SK-N-SH (cell line): ENCODE results near the gene YWHAH. TPM values are rescaled to one million over a fixed set of nuclear protein-coding genes. Genes with fewer than 3 reads are reported as not detected.

Source experiments
- CTCF ChIA-PET: fragments of 300-600, 350-600 bp; formaldehyde crosslinking; extraction: SDS; loops from one replicate; lab custom pipeline; 2021; lab: Yijun Ruan, JAX
- POLR2A ChIA-PET: fragments of 350-600 bp; sonication (Branson Sonifier 250); formaldehyde crosslinking; extraction: SDS; loops from one replicate; lab custom pipeline; 2020; ENCODE audit warnings: antibody characterized with exemption, inconsistent platforms; lab: Yijun Ruan, JAX
- DNase-seq: peaks from one replicate; pipeline ENCODE4 v3.0.0; 2012
- H2AFZ ChIP-seq: fragments of 200-600 bp; sonication (generic); 2 replicates; pipeline ENCODE4 v1.8.1; 2016; ENCODE audit warnings: antibody characterized with exemption, mild to moderate bottlenecking, low read depth
- H3F3A ChIP-seq: fragments of 200-600 bp; sonication (generic); replicated peaks from 2 replicates; pipeline ENCODE3; 2016; ENCODE audit warnings: antibody characterized with exemption, mild to moderate bottlenecking; ENCODE audit not compliant: insufficient read depth
- H3K27ac ChIP-seq, 2 experiments: fragments of 200-500 bp in 1 of 2; fragments of 200-600 bp in 1 of 2; sonication (Bioruptor generic) in 1 of 2; sonication (generic), shearing (Covaris generic) in 1 of 2; 2 replicates each; pipeline versions ENCODE4 v1.5.1 to v1.6.1; 2014 to 2016; ENCODE audit warnings: low read depth in 2 of 2, inconsistent platforms in 1 of 2, low read length in 1 of 2, mild to moderate bottlenecking in 1 of 2, mixed read lengths in 1 of 2
- H3K27me3 ChIP-seq: fragments of 200-600 bp; sonication (generic), shearing (Covaris generic); 2 replicates; pipeline ENCODE4 v1.6.1; 2016; ENCODE audit warnings: mixed run types; ENCODE audit not compliant: insufficient read depth
- H3K36me3 ChIP-seq, 2 experiments: fragments of 200-500 bp in 1 of 2; fragments of 200-600 bp in 1 of 2; sonication (Bioruptor generic) in 1 of 2; sonication (generic) in 1 of 2; replicated peaks in 1 of 2; 2 replicates each; pipeline versions ENCODE3 to v1.5.1; 2014 to 2016; ENCODE audit warnings: low read length in 1 of 2, mild to moderate bottlenecking in 1 of 2; ENCODE audit not compliant: insufficient read depth in 2 of 2, control insufficient read depth in 1 of 2
- H3K4me1 ChIP-seq, 2 experiments: fragments of 200-500 bp in 1 of 2; fragments of 200-600 bp in 1 of 2; sonication (Bioruptor generic) in 1 of 2; sonication (generic), shearing (Covaris generic) in 1 of 2; 2 replicates each; pipeline versions ENCODE4 v1.5.1 to v1.6.1; 2014 to 2016; ENCODE audit warnings: low read depth in 1 of 2, low read length in 1 of 2, mixed run types in 1 of 2; ENCODE audit not compliant: insufficient read depth in 2 of 2, control insufficient read depth in 1 of 2
- H3K4me2 ChIP-seq: fragments of 200-600 bp; sonication (generic), shearing (Covaris generic); 2 replicates; pipeline ENCODE4 v1.6.1; 2017; ENCODE audit warnings: mixed run types
- H3K4me3 ChIP-seq, 2 experiments: fragments of 200-500 bp in 1 of 2; fragments of 200-600 bp in 1 of 2; sonication (Bioruptor generic) in 1 of 2; sonication (generic), shearing (Covaris generic) in 1 of 2; 2 replicates each; pipeline versions ENCODE4 v1.5.1 to v1.8.1; 2014 to 2016; ENCODE audit warnings: low read depth in 2 of 2, inconsistent platforms in 1 of 2, low read length in 1 of 2, mild to moderate bottlenecking in 1 of 2, mixed read lengths in 1 of 2, moderate library complexity in 1 of 2
- H3K79me2 ChIP-seq: fragments of 200-600 bp; sonication (generic); 2 replicates; pipeline ENCODE4 v1.8.1; 2017; ENCODE audit warnings: mild to moderate bottlenecking; ENCODE audit not compliant: insufficient read depth
- H3K9ac ChIP-seq: fragments of 200-600 bp; sonication (generic); 2 replicates; pipeline ENCODE4 v1.6.1; 2017; ENCODE audit warnings: mixed run types
- H3K9me2 ChIP-seq: fragments of 200-600 bp; sonication (generic); 2 replicates; pipeline ENCODE4 v1.6.1; 2017; ENCODE audit warnings: mixed run types
- H3K9me3 ChIP-seq: fragments of 200-600 bp; sonication (generic); 2 replicates; pipeline ENCODE4 v1.6.1; 2017; ENCODE audit warnings: mixed run types, mild to moderate bottlenecking, moderate library complexity
- H4K20me1 ChIP-seq: fragments of 200-600 bp; sonication (generic); 2 replicates; pipeline ENCODE4 v1.6.1; 2017; ENCODE audit warnings: mild to moderate bottlenecking, mixed run types; ENCODE audit not compliant: insufficient read depth
- ELF1 ChIP-seq: IDR thresholded peaks from 2 replicates; pipeline ENCODE4 v1.4.0; 2012
- EP300 ChIP-seq, 2 experiments: IDR thresholded peaks; 2 replicates each; pipeline versions ENCODE4 v1.4.0 to v1.6.1; 2012; ENCODE audit warnings: borderline replicate concordance in 1 of 2, low read depth in 1 of 2, low read length in 1 of 2
- EZH2phosphoT487 ChIP-seq: fragments of 200-600 bp; sonication (generic); IDR thresholded peaks from 2 replicates; pipeline ENCODE4 v1.6.1; 2017; ENCODE audit warnings: low read depth, mixed run types, mild to moderate bottlenecking, antibody characterized with exemption, moderate library complexity, borderline replicate concordance
- FOSL2 ChIP-seq: IDR thresholded peaks from 2 replicates; pipeline ENCODE4 v1.4.0; 2012; ENCODE audit warnings: low read depth, mild to moderate bottlenecking, moderate library complexity, borderline replicate concordance
- GABPA ChIP-seq: IDR thresholded peaks from 2 replicates; pipeline ENCODE4 v1.4.0; 2012; ENCODE audit warnings: low read depth, mild to moderate bottlenecking
- JUND ChIP-seq: IDR thresholded peaks from 2 replicates; pipeline ENCODE4 v1.4.0; 2012
- MAX ChIP-seq: IDR thresholded peaks from 2 replicates; pipeline ENCODE4 v1.4.0; 2012; ENCODE audit warnings: low read depth
- MXI1 ChIP-seq: IDR thresholded peaks from 2 replicates; pipeline ENCODE4 v1.6.1; 2012; ENCODE audit warnings: mild to moderate bottlenecking, low read depth, low read length, improper control_type of control experiment
- NFIC ChIP-seq: IDR thresholded peaks from 2 replicates; pipeline ENCODE4 v1.4.0; 2012; ENCODE audit warnings: borderline replicate concordance
- NRF1 ChIP-seq: IDR thresholded peaks from 2 replicates; pipeline ENCODE4 v1.6.1; 2012; ENCODE audit warnings: low read depth, mild to moderate bottlenecking, low read length
- POLR2AphosphoS5 ChIP-seq: IDR thresholded peaks from 2 replicates; pipeline ENCODE4 v1.6.1; 2012; ENCODE audit warnings: low read depth, low read length
- RAD21 ChIP-seq: IDR thresholded peaks from 2 replicates; pipeline ENCODE4 v1.6.1; 2012; ENCODE audit warnings: mild to moderate bottlenecking, low read length
- SIN3A ChIP-seq: IDR thresholded peaks from 2 replicates; pipeline ENCODE4 v1.6.1; 2012; ENCODE audit warnings: low read depth, mild to moderate bottlenecking, low read length, moderate library complexity, borderline replicate concordance
- SMC3 ChIP-seq: IDR thresholded peaks from 2 replicates; pipeline ENCODE4 v1.6.1; 2012; ENCODE audit warnings: low read depth, low read length, improper control_type of control experiment
- TAF1 ChIP-seq: IDR thresholded peaks from 2 replicates; pipeline ENCODE4 v1.6.1; 2012; ENCODE audit warnings: low read depth, mild to moderate bottlenecking, low read length, moderate library complexity, borderline replicate concordance
- USF2 ChIP-seq: fragments of 150-350 bp; IDR thresholded peaks from 2 replicates; pipeline ENCODE4 v1.6.1; 2017; ENCODE audit warnings: antibody characterized with exemption, low read length, low read depth, borderline replicate concordance
- ZBTB33 ChIP-seq: IDR thresholded peaks from 2 replicates; pipeline ENCODE4 v1.4.0; 2012; ENCODE audit warnings: low read depth, borderline replicate concordance
- WGBS: methylation state at CpG from one replicate; pipeline ENCODE4 v1.1.6; 2017; ENCODE audit warnings: low lambda C conversion rate; 5-methylcytosine and 5-hydroxymethylcytosine counted together
- polyA plus RNA-seq, 3 experiments: library from polyadenylated mRNA; depleted of rRNA; stranded (reverse); fragments of >200 nt; gene quantifications; 2 replicates each; pipeline ENCODE4 v1.2.3, GENCODE V29; 2012
- TF ChIP-seq, protein P1 (sequence below): IDR thresholded peaks from 2 replicates; pipeline ENCODE4; 2012

The YWHAH gene
- polyA plus RNA-seq, 1 of the 3 experiments (the other 2 are of a cell fraction): 102 TPM

- Histone ChIP-seq H3K9me2 (no peaks in the 10 kb centered on the region), H3K4me2 (peak overlapping the region; percentile 9), H3K4me1 (peaks cover 13 to 33% of the 10 kb centered on the region in 2 experiments), H3K27ac (peak overlapping the region; percentile 43 to 77; a peak in 3 of 4 replicates), H3F3A (peaks cover 33% of the 10 kb centered on the region), H2AFZ (no peak overlapping the region), H3K79me2 (peaks cover 99% of the 10 kb centered on the region), H3K9ac (peak overlapping the region; percentile 0), H3K36me3 (peaks cover 50 to 66% of the 10 kb centered on the region in 2 experiments), H3K4me3 (no peak overlapping the region), H4K20me1 (peaks cover 97% of the 10 kb centered on the region), H3K27me3 (no peaks in the 10 kb centered on the region), H3K9me3 (no peaks in the 10 kb centered on the region)
- CTCF ChIA-PET: interaction anchor here (0.9 to 2.0 kb wide), 4 partner anchors 18 to 290 kb away, joined by 3 to 11 read pairs (median 3); partner anchors contain the start of gene PISD
- POLR2A ChIA-PET: no interaction called here
- TF ChIP-seq ELF1 (no peak), NRF1 (no peak), MXI1 (no peak), MAX (no peak), RAD21 (peak; percentile 54), SMC3 (peak; percentile 19; the same call in 1 of the 2 replicates)
- peak; percentile 36 for DNase-seq
- WGBS: 31% methylated on average over 2 of the region's 2 CpGs
These were observed 7.7 kb downstream of the YWHAH start for GRCh38 chr22:31952094-31952401.

DNA sequence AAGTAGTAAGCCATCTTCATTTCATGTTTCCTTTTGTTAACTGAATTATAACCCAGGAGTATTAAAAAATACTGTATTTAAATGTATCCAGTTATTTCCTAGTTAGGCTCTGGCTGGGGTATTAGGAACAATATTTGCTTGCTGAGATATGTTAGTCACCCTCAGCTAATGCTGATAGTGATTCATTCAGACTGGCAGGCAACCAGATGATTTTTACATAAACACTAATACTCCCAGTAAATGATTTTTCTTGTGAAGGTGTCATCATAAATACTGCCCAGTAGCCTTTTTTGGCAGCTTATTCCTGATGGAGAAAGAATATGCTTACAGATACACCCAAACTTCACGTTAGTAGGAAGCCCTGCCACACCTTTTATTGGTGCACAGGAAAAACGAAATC, 8.1 kb downstream of the YWHAH start:
- Histone ChIP-seq H3K9me3 (no peaks in the 10 kb centered on the region), H3F3A (peaks cover 29% of the 10 kb centered on the region)
- WGBS: 56% methylated on average over 2 of the region's 2 CpGs
- TF ChIP-seq FOSL2 (peak; percentile 85), GABPA (no peak), SIN3A (no peak), EZH2phosphoT487 (no peak), ZBTB33 (no peak), USF2 (no peak), TAF1 (no peak), EP300 (IDR thresholded peaks at IDR 0.05; ENCODE audit: borderline replicate concordance in 1 of 2, low read depth in 1 of 2, low read length in 1 of 2) (peak in 1 of 2 experiments; percentile 29; a peak in 1 of 4 replicates), JUND (peak; percentile 68), POLR2AphosphoS5 (peak; percentile 13; the same call in 1 of the 2 replicates), NFIC (peak; percentile 47)
- TF ChIP-seq, protein P1, sequence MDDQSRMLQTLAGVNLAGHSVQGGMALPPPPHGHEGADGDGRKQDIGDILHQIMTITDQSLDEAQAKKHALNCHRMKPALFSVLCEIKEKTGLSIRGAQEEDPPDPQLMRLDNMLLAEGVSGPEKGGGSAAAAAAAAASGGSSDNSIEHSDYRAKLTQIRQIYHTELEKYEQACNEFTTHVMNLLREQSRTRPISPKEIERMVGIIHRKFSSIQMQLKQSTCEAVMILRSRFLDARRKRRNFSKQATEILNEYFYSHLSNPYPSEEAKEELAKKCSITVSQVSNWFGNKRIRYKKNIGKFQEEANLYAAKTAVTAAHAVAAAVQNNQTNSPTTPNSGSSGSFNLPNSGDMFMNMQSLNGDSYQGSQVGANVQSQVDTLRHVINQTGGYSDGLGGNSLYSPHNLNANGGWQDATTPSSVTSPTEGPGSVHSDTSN: peak; percentile 63
- TF ChIP-seq, all 33 proteins: peak for 6
- POLR2A ChIA-PET: no interaction called here
- H2AFZ ChIP-seq: no peak overlapping the region
- peak overlapping the region; percentile 9 for H3K4me2 ChIP-seq
- H3K79me2 ChIP-seq: peaks cover 99% of the 10 kb centered on the region
- peaks cover 97% of the 10 kb centered on the region for H4K20me1 ChIP-seq
- DNase-seq: no peak
- H3K9me2 ChIP-seq: no peaks in the 10 kb centered on the region
- CTCF ChIA-PET: interaction anchor here (0.6 to 2.0 kb wide), 5 partner anchors 18 to 306 kb away, joined by 3 to 11 read pairs (median 3); partner anchors contain the start of gene PISD
- peaks cover 11 to 33% of the 10 kb centered on the region in 2 experiments; a peak in 3 of 4 replicates for H3K4me1 ChIP-seq
- peaks cover 52 to 68% of the 10 kb centered on the region in 2 experiments for H3K36me3 ChIP-seq
- H3K4me3 ChIP-seq: no peak overlapping the region
- peak overlapping the region in 1 of 2 experiments; percentile 77; a peak in 2 of 4 replicates for H3K27ac ChIP-seq
- peak overlapping the region; percentile 0; the same call in 1 of the 2 replicates for H3K9ac ChIP-seq
- H3K27me3 ChIP-seq: no peaks in the 10 kb centered on the region
